Stimulated activated naive B cell treated with anti-CD40 and anti-IgM and Interleukin-4, amounts not matched to agents 10 μg/mL and 1 μg/mL and 100 μg/mL, for 72 hours (primary cell): ENCODE measurements around the gene PARVB.
A peak's percentile ranks its signal among the peaks of the same experiment; 100 is the strongest.

Experiments used
- ATAC-seq, 2 donors: fragments of 150-1000 bp; cut with Tn5 transposase; replicated peaks; 2 replicates each; pipeline ENCODE4 v1.10.0; 2021; ENCODE audit warnings: moderate library complexity in 1 of 2
- DNase-seq: peaks from one replicate; pipeline ENCODE4 v3.0.0; 2021
- H3K27ac Mint-ChIP-seq: one replicate; pipeline ENCODE4 v1.8.0; 2022; ENCODE audit warnings: mild to moderate bottlenecking, mixed read lengths
- H3K27me3 Mint-ChIP-seq, 2 donors: one replicate each; pipeline ENCODE4 v1.8.0; 2022; ENCODE audit warnings: mixed read lengths in 2 of 2
- H3K36me3 Mint-ChIP-seq, 2 donors: one replicate each; pipeline ENCODE4 v1.8.0; 2022; ENCODE audit warnings: mixed read lengths in 2 of 2, mild to moderate bottlenecking in 1 of 2
- H3K4me1 Mint-ChIP-seq, 2 donors: one replicate each; pipeline ENCODE4 v1.8.0; 2022; ENCODE audit warnings: mixed read lengths in 2 of 2, mild to moderate bottlenecking in 1 of 2
- H3K4me3 Mint-ChIP-seq, 2 donors: one replicate each; pipeline ENCODE4 v1.8.0; 2022; ENCODE audit warnings: mild to moderate bottlenecking in 2 of 2, mixed read lengths in 2 of 2, moderate library complexity in 1 of 2
- H3K9me3 Mint-ChIP-seq, 2 donors: one replicate each; pipeline ENCODE4 v1.8.0; 2022; ENCODE audit warnings: mixed read lengths in 2 of 2, mild to moderate bottlenecking in 1 of 2

The PARVB gene

GRCh38 chr22:44211946-44212930, 188.1 kb downstream of the PARVB start:
- DNase-seq (no peak), ATAC-seq (no peak)
- Mint-ChIP-seq H3K9me3 (peaks cover 6 to 9% of the 10 kb centered on the region in 2 donors), H3K4me3 (no peak overlapping the region), H3K4me1 (peaks cover 19 to 31% of the 10 kb centered on the region in 2 donors), H3K27ac (peak overlapping the region; percentile 1), H3K27me3 (no peaks in the 10 kb centered on the region), H3K36me3 (peaks cover 15 to 24% of the 10 kb centered on the region in 2 donors)

- H3K4me3 Mint-ChIP-seq: no peak overlapping the region
- ATAC-seq (no peak), DNase-seq (no peak)
- H3K9me3 Mint-ChIP-seq: peaks cover 6 to 9% of the 10 kb centered on the region in 2 donors
- peaks cover 16 to 26% of the 10 kb centered on the region in 2 donors for H3K4me1 Mint-ChIP-seq
- no peaks in the 10 kb centered on the region for H3K27me3 Mint-ChIP-seq
- H3K36me3 Mint-ChIP-seq: peaks cover 14 to 21% of the 10 kb centered on the region in 2 donors
- no peak overlapping the region for H3K27ac Mint-ChIP-seq
Observed at GRCh38 chr22:44212936-44213335, 188.8 kb downstream of the PARVB start.

GRCh38 chr22:44213489-44214043, 189.5 kb downstream of the PARVB start:
- Mint-ChIP-seq H3K4me3 (no peak overlapping the region), H3K27me3 (no peaks in the 10 kb centered on the region), H3K36me3 (peaks cover 11 to 17% of the 10 kb centered on the region in 2 donors), H3K27ac (no peak overlapping the region), H3K9me3 (peaks cover 6 to 9% of the 10 kb centered on the region in 2 donors), H3K4me1 (peaks cover 10 to 20% of the 10 kb centered on the region in 2 donors)
- ATAC-seq (no peak), DNase-seq (no peak)

- peaks cover 11 to 17% of the 10 kb centered on the region in 2 donors for H3K36me3 Mint-ChIP-seq
- peaks cover 6 to 9% of the 10 kb centered on the region in 2 donors for H3K9me3 Mint-ChIP-seq
- no peak overlapping the region for H3K27ac Mint-ChIP-seq
- ATAC-seq (no peak), DNase-seq (no peak)
- no peak overlapping the region for H3K4me3 Mint-ChIP-seq
- H3K27me3 Mint-ChIP-seq: peaks cover 0 to under 1% of the 10 kb centered on the region in 2 donors
- H3K4me1 Mint-ChIP-seq: peaks cover 6 to 14% of the 10 kb centered on the region in 2 donors
Observed at GRCh38 chr22:44214187-44214586, 190.1 kb downstream of the PARVB start.

GRCh38 chr22:44214764-44215163, 190.7 kb downstream of the PARVB start:
- Mint-ChIP-seq H3K27me3 (peaks cover 0 to 6% of the 10 kb centered on the region in 2 donors), H3K36me3 (peaks cover 9 to 13% of the 10 kb centered on the region in 2 donors), H3K4me1 (peaks cover 4 to 8% of the 10 kb centered on the region in 2 donors), H3K4me3 (no peak overlapping the region), H3K27ac (no peak overlapping the region), H3K9me3 (peaks cover 3 to 5% of the 10 kb centered on the region in 2 donors)
- ATAC-seq: no peak
- no peak for DNase-seq

GRCh38 chr22:44215287-44215686, 191.2 kb downstream of the PARVB start:
- no peak for DNase-seq
- no peak for ATAC-seq
- Mint-ChIP-seq H3K36me3 (peaks cover 4 to 8% of the 10 kb centered on the region in 2 donors), H3K27ac (no peak overlapping the region), H3K4me3 (no peak overlapping the region), H3K4me1 (peaks cover 4 to 7% of the 10 kb centered on the region in 2 donors), H3K27me3 (peaks cover 0 to 8% of the 10 kb centered on the region in 2 donors), H3K9me3 (no peaks in the 10 kb centered on the region)

- H3K4me3 Mint-ChIP-seq: no peak overlapping the region
- H3K36me3 Mint-ChIP-seq: no peaks in the 10 kb centered on the region
- no peak overlapping the region for H3K27ac Mint-ChIP-seq
- H3K4me1 Mint-ChIP-seq: peaks cover 0 to 4% of the 10 kb centered on the region in 2 donors
- ATAC-seq (no peak), DNase-seq (no peak)
- H3K9me3 Mint-ChIP-seq: no peaks in the 10 kb centered on the region
- peaks cover 8 to 9% of the 10 kb centered on the region in 2 donors for H3K27me3 Mint-ChIP-seq
Observed at GRCh38 chr22:44217346-44217745, 193.2 kb downstream of the PARVB start.

GRCh38 chr22:44218071-44218470, 194.0 kb downstream of the PARVB start:
- H3K36me3 Mint-ChIP-seq: no peaks in the 10 kb centered on the region

GRCh38 chr22:44219101-44219870, 195.2 kb downstream of the PARVB start:
- no peaks in the 10 kb centered on the region for H3K36me3 Mint-ChIP-seq
- no peak overlapping the region for H3K4me3 Mint-ChIP-seq
- ATAC-seq (no peak), DNase-seq (no peak)
- H3K4me1 Mint-ChIP-seq: peaks cover 0 to 4% of the 10 kb centered on the region in 2 donors
- H3K9me3 Mint-ChIP-seq: no peaks in the 10 kb centered on the region
- peaks cover 19 to 20% of the 10 kb centered on the region in 2 donors for H3K27me3 Mint-ChIP-seq
- H3K27ac Mint-ChIP-seq: no peak overlapping the region

More at GRCh38 chr22:44218071-44218470, 194.0 kb downstream of the PARVB start:
- Mint-ChIP-seq H3K4me3 (no peak overlapping the region), H3K27ac (no peak overlapping the region), H3K4me1 (peaks cover 0 to 4% of the 10 kb centered on the region in 2 donors), H3K27me3 (peaks cover 9 to 14% of the 10 kb centered on the region in 2 donors), H3K9me3 (no peaks in the 10 kb centered on the region)
- DNase-seq (no peak), ATAC-seq (no peak)

- Mint-ChIP-seq H3K9me3 (no peaks in the 10 kb centered on the region), H3K27ac (no peak overlapping the region), H3K27me3 (peaks cover 32 to 33% of the 10 kb centered on the region in 2 donors), H3K4me1 (peaks cover 0 to 4% of the 10 kb centered on the region in 2 donors), H3K4me3 (no peak overlapping the region), H3K36me3 (no peaks in the 10 kb centered on the region)
- ATAC-seq (no peak), DNase-seq (no peak)
Observed at GRCh38 chr22:44220727-44221680, 196.9 kb downstream of the PARVB start.

GRCh38 chr22:44221710-44222475, 197.8 kb downstream of the PARVB start:
- peaks cover 36 to 41% of the 10 kb centered on the region in 2 donors for H3K27me3 Mint-ChIP-seq
- DNase-seq: no peak
- peaks cover 0 to 4% of the 10 kb centered on the region in 2 donors for H3K4me1 Mint-ChIP-seq
- H3K27ac Mint-ChIP-seq: no peak overlapping the region
- H3K36me3 Mint-ChIP-seq: no peaks in the 10 kb centered on the region
- ATAC-seq: no peak
- peaks cover 0 to 3% of the 10 kb centered on the region in 2 donors for H3K9me3 Mint-ChIP-seq
- no peak overlapping the region for H3K4me3 Mint-ChIP-seq
